NCI-H2171 (cell line): ENCODE data around the gene DRICH1.
"Not testable (repeated sequence)": the region's sequence is repeated elsewhere in the genome, so short reads cannot be mapped to it uniquely, and the experiment has no call there.

Experiments used
- DNase-seq: peaks from one replicate; lab custom pipeline; 2025; lab: John Stamatoyannopoulos, UW

Gene DRICH1

GRCh38 chr22:23569291-23569690 lies 62.8 kb downstream of the DRICH1 start:
- no peak for DNase-seq

DNA sequence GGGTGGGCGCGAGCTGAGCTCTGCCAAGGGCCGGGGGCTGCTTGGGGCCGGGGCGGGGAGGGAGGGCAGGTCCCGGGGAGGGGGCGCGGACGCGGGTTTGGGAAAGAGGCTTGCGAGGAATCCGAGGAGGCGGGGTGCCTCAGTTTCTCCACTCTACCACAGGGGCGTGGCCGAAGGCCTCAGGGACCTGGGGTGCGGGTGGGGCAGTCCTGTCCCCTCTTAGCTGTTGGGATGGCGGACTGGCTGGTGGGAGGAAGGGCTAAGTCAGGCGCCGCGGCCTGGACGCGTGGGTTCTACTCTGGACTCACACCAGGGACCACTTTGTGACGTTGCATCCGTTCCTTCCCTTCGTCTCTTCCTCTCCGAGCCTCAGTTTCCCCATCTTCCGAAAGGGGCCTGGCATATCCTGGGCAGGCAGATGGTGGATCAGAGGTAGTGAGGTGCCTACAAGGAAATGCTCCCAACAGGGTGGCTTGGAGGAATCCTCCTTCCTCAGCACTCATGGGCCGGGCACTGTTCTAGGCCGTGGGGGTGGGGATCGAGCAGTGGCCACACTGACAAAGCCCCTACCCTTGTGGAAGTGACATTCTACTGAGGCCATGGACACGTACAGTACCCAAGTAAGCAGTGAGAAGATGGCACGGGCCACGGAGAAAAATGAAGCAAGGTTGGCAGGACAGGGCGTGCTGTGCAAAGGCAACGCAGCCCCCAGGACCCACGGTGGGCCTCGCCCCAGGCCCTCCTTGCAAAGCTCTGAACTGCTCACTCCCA lies 65.2 kb downstream of the DRICH1 start:
- DNase-seq, result no peak

DNA sequence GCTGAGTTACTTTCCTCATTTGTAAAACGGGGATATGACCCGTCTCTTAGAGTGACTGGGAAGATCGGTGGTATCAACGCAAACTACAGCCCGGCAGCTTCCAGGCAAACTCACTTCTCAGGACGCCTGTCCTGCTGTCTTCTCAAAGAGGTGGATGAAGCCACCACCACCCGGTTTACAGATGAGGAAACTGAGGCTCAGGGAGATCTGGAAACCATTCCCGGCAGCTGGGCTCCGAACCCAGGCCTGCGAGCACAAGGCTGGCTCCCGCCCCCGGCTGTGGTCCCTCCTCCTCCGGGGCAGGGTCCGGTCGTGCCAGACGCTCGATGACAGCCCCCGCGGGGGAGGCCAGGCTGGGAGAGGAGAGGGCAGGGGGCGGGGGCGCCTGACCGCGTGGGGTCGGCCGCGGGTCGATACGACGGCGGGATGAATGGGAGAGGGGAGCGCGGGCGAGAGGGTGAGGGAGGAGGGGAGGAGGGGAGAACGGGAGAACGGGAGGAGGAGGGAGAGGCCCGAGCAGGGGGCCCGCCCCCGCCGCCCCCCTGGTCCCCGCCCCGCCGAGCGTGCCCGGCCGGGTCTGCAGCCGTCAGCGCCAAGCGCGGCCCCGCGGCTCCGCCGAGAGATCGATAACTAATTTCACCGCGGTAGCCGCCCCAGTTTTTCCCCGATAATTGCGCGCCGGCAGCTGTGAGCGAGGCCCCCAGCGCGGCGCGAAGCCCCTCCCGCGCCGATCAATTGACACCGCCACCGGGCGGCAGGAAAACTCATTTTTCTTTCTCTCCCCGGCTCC lies 66.0 kb downstream of the DRICH1 start:
- DNase-seq, result no peak

GRCh38 chr22:23565305-23565914 lies 66.7 kb downstream of the DRICH1 start:
- no peak for DNase-seq

- no peak for DNase-seq
Measured at GRCh38 chr22:23564276-23564675, 67.8 kb downstream of the DRICH1 start.

DNA sequence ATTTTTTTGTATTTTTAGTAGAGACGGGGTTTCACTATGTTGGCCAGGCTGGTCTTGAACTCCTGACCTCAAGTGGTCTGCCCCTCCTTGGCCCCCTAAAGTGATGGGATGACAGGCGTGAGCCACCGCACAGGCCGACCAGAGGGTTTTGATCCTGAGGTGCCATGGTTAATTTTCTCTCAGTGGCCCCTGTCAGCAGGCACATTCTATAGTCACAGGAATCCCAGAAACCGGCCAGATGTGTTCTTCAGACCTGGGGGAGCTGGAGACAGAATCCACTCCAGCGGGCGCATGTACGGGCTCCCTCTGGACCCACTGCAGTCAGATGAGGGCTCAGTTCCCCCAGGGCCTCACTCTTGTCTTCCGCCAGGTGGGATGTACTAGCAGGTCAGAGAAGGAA lies 69.0 kb downstream of the DRICH1 start:
- DNase-seq, result no peak

GRCh38 chr22:23562186-23562585 lies 69.9 kb downstream of the DRICH1 start:
- no peak for DNase-seq

GRCh38 chr22:23561025-23561510 lies 71.1 kb downstream of the DRICH1 start:
- not testable (repeated sequence) for DNase-seq

DNA sequence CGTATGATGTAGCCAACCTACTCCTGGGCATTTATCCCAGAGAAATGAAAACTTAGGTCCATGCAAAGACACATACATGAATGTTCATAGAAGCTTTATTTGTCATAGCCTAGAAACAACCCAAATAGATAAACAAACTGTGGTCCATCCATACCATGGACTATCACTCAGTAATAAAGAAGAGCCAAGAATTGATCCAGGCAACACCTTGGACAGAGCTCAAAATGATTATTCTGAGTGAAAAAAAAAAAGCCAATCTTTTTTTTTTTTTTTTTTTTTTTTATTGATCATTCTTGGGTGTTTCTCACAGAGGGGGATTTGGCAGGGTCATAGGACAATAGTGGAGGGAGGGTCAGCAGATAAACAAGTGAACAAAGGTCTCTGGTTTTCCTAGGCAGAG lies 71.9 kb downstream of the DRICH1 start:
- not testable (repeated sequence) for DNase-seq
